Esophagus squamous epithelium (tissue), 5 donors: Measurements from ENCODE around the gene EML2. TPM values are rescaled to one million over a fixed set of nuclear protein-coding genes. Genes with fewer than 3 reads are reported as not detected.

Experiments used
- DNase-seq: peaks from one replicate; lab custom pipeline; 2025; lab: John Stamatoyannopoulos, UW
- H3K27ac ChIP-seq, 4 donors: fragments of 200-600 bp; sonication (generic); one replicate each; pipeline ENCODE4 v1.5.1; 2016 to 2019; ENCODE audit warnings: mild to moderate bottlenecking in 1 of 4
- H3K27me3 ChIP-seq, 4 donors: fragments of 200-600 bp; sonication (generic); 1 replicate in 3 of 4; 2 replicates in 1 of 4; pipeline versions ENCODE4 v1.5.1 to v1.6.0; 2017 to 2021; ENCODE audit warnings: antibody characterized with exemption in 1 of 4
- H3K36me3 ChIP-seq, 3 donors: fragments of 200-600 bp; sonication (generic); one replicate each; pipeline ENCODE4 v1.5.1; 2016 to 2019
- H3K4me1 ChIP-seq, 3 donors: fragments of 200-600 bp; sonication (generic); one replicate each; pipeline ENCODE4 v1.5.1; 2017 to 2019
- H3K4me3 ChIP-seq, 4 donors: fragments of 200-600 bp; sonication (generic); 1 replicate in 3 of 4; 2 replicates in 1 of 4; pipeline ENCODE4 v1.5.1; 2016 to 2019; ENCODE audit warnings: mild to moderate bottlenecking in 2 of 4, moderate library complexity in 1 of 4
- H3K9me3 ChIP-seq, 3 donors: fragments of 200-600 bp; sonication (generic); one replicate each; pipeline ENCODE4 v1.5.1; 2016 to 2019
- POLR2A ChIP-seq, 4 donors: fragments of 450-650 bp; IDR thresholded peaks; one replicate each; pipeline ENCODE4 v1.6.1; 2017; ENCODE audit warnings: antibody characterized with exemption in 4 of 4, mild to moderate bottlenecking in 4 of 4, moderate library complexity in 3 of 4
- WGBS, 2 donors: methylation state at CpG; one replicate each; pipeline ENCODE4 v1.1.5; 2018; 5-methylcytosine and 5-hydroxymethylcytosine counted together
- intact Hi-C: fragments of 100-400 bp; cut with DNase I; formaldehyde crosslinking; loops from one replicate; pipeline ENCODE4 v1.15.0; 2022
- total RNA-seq, 4 donors: library from RNA; depleted of rRNA; stranded (reverse); fragments of >200 nt; gene quantifications; one replicate each; pipeline ENCODE4 v1.1.0, GENCODE V29; 2016
- TF ChIP-seq, protein P1 (sequence below), 6 experiments: fragments of 450-650 bp in 4 of 6; fragments of 200-600 bp in 2 of 6; sonication (generic) in 2 of 6; IDR thresholded peaks; one replicate each; pipeline ENCODE4 v1.5.1; 2016 to 2019; ENCODE audit warnings: antibody characterized with exemption in 6 of 6, mild to moderate bottlenecking in 4 of 6, moderate library complexity in 4 of 6
- donor health status: DM: yes; HTN: yes; CAD: no.

EML2 gene
- total RNA-seq, 4 donors from 2014 or later: 38.6 to 617 (median 58.3) TPM

DNA sequence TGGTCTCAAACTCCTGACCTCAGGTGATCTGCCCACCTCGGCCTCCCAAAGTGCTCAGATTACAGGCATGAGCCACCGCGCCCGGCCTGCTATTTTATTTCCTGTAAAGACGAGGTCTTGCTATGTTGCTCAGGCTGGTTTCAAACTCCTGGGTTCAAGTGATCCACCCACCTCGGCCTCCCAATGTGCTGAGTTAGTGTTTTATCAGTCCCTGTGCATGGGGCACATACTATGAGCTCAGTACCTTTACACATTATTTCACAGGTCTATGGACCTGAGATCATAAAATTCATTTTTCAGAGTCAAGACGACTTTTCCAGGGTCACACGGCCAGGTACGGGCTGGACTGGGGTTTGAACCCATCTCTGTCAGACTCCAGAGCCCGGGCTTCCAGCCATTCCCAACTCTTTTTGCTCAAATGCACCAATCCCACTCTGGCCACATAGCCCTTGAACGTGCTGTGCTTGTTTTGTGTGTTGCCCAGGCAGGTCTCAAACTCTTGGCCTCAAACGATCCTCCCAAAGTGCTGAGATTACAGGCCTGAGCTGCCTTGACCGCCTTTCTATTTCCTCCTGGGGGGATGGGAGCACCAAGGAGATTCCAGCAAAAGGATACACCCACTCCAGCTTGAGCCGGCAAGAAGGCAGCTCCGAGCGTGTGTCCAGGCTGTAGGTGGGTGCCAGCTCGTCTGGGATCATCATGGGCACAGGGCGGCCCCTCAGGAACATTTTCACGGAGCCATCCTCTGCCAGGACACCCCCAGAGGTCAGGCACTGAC lies 1.1 kb downstream of the EML2 start:
- peaks cover 23 to 67% (median 35%) of the 10 kb centered on the region in 3 donors for H3K4me1 ChIP-seq
- 54 to 59% methylated on average over 12 to 19 of the region's 19 CpGs for WGBS, 2 donors
- H3K4me3 ChIP-seq: peak overlapping the region; percentile 61 to 78 (median 74)
- intact Hi-C loops: no loop called here
- H3K9me3 ChIP-seq: no peaks in the 10 kb centered on the region
- H3K27ac ChIP-seq: peak overlapping the region; percentile 62 to 91 (median 88)
- TF ChIP-seq, protein P1, sequence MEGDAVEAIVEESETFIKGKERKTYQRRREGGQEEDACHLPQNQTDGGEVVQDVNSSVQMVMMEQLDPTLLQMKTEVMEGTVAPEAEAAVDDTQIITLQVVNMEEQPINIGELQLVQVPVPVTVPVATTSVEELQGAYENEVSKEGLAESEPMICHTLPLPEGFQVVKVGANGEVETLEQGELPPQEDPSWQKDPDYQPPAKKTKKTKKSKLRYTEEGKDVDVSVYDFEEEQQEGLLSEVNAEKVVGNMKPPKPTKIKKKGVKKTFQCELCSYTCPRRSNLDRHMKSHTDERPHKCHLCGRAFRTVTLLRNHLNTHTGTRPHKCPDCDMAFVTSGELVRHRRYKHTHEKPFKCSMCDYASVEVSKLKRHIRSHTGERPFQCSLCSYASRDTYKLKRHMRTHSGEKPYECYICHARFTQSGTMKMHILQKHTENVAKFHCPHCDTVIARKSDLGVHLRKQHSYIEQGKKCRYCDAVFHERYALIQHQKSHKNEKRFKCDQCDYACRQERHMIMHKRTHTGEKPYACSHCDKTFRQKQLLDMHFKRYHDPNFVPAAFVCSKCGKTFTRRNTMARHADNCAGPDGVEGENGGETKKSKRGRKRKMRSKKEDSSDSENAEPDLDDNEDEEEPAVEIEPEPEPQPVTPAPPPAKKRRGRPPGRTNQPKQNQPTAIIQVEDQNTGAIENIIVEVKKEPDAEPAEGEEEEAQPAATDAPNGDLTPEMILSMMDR (IDR thresholded peaks at IDR 0.05): no peak
- TF ChIP-seq POLR2A (IDR thresholded peaks at IDR 0.05): peak in 1 of 4 donors; percentile 39
- no peak for DNase-seq
- no peaks in the 10 kb centered on the region for H3K36me3 ChIP-seq
- H3K27me3 ChIP-seq: no peaks in the 10 kb centered on the region

DNA sequence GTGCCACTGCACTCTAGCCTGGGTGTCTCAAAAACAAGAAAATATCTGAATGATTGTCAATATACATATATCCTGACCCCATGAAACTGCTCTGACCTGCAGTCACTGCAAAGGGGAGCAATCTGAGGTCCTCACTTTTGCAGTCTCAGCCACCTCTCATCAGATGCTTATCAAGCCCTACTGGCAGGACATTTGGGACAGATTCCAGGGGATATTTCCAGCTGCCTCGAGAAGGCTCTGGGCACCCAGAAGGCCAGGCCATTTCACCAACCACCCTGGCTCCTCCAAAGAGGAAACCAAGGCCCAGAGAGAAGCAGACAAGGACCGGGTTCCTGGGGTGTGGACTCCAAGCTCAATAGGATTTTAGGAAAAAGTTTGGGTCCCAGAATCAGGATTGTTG lies 2.3 kb downstream of the EML2 start:
- Histone ChIP-seq H3K36me3 (no peaks in the 10 kb centered on the region), H3K4me1 (peaks cover 22 to 67% (median 25%) of the 10 kb centered on the region in 3 donors), H3K9me3 (no peaks in the 10 kb centered on the region), H3K27me3 (no peaks in the 10 kb centered on the region), H3K27ac (no peak overlapping the region), H3K4me3 (no peak overlapping the region)
- intact Hi-C loops: no loop called here
- 69 to 100% methylated on average over 1 to 2 of the region's 2 CpGs for WGBS, 2 donors
- DNase-seq: no peak
- no peak for TF ChIP-seq POLR2A (IDR thresholded peaks at IDR 0.05)
- TF ChIP-seq, protein P1 (IDR thresholded peaks at IDR 0.05): no peak

DNA sequence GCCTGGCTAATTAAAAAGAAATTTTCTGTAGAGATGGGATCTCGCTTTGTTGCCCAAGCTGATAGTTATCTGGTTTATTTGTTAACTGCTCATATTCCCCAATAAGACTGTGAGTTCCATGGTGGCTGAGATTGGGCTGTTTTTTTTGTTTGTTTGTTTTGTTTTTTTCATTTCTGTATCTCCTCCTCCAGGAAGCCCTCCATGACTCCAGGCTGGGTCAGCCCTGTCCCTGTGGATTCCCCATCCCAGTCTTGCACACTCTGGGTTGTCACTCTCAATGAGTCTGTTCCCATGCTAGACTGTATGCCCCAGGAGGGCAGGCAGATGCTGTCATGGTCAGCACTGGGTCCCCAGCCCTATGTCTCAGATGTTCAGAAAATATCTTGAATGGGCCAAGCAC lies 2.9 kb downstream of the EML2 start:
- Histone ChIP-seq H3K27ac (no peak overlapping the region), H3K4me1 (peaks cover 19 to 67% (median 19%) of the 10 kb centered on the region in 3 donors), H3K27me3 (no peaks in the 10 kb centered on the region), H3K36me3 (no peaks in the 10 kb centered on the region), H3K9me3 (no peaks in the 10 kb centered on the region), H3K4me3 (no peak overlapping the region)
- TF ChIP-seq, protein P1 (IDR thresholded peaks at IDR 0.05): no peak
- TF ChIP-seq POLR2A (IDR thresholded peaks at IDR 0.05): no peak
- 80 to 92% methylated on average over 1 of the region's 1 CpG for WGBS, 2 donors
- DNase-seq: no peak
- intact Hi-C loops: no loop called here

DNA sequence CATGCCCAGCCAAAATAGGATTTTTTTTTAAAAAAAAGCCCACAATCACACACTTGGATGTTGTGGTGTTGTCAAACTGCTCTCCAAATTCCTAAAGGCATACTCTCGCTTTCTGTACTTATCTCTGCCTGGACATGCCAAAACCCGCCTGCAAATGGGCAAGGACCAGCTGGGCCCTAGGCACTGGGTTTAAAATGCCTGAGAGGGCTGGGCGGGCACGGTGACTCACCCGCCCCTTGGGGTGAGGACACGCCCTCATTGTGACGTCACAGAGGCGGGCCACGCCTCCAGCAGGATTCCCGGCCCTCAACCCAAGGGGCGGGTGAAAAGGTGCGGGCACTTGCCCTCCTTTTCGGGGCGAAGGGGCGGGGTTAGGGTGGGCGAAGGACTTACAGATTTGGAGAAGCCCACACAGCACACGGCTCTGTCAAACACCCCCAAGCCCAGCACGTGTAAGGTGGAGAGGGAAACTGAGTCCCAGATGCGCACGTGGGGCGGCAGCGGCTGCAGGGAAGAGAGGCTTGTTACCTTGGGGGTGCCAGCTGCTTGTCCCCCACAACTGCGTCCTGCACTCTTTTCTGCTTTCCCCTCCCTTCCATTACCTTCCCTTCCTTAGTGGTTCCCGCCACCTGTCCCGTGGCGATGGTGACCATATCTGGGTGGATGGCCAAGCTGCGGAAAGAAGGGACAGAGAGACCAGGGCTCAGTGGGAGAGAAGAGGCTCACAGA lies 6.6 kb downstream of the EML2 start:
- no peak overlapping the region for H3K4me3 ChIP-seq
- no peaks in the 10 kb centered on the region for H3K9me3 ChIP-seq
- TF ChIP-seq POLR2A (IDR thresholded peaks at IDR 0.05): no peak
- TF ChIP-seq, protein P1 (IDR thresholded peaks at IDR 0.05): no peak
- intact Hi-C loops: no loop called here
- no peak for DNase-seq
- H3K4me1 ChIP-seq: peaks cover under 1 to 48% (median 15%) of the 10 kb centered on the region in 3 donors
- H3K27me3 ChIP-seq: no peaks in the 10 kb centered on the region
- 50 to 58% methylated on average over 13 to 17 of the region's 27 CpGs for WGBS, 2 donors
- peaks cover 0 to 25% (median 9%) of the 10 kb centered on the region in 3 donors for H3K36me3 ChIP-seq
- peak overlapping the region; percentile 78 to 90 (median 81) for H3K27ac ChIP-seq

DNA sequence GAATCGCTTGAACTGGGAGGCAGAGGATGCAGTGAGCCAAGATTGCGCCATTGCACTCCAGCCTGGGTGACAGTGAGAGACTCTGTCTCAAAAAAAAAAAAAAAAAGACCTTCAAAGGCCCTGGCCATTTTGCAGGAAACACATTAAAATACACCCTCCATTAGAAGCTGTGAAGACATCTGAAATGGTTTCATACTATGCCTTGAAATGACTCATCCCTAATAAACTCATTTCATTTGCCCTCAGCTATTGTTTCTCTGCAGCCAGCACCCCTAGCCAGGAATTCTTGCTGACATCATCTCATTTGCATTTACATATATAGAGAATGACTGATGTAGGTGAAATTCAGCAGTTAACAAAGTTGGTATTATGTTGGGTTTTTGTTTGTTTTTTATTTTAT lies 8.7 kb downstream of the EML2 start:
- H3K4me1 ChIP-seq: peaks cover 0 to 36% (median 15%) of the 10 kb centered on the region in 3 donors
- DNase-seq: no peak
- no peak for TF ChIP-seq POLR2A (IDR thresholded peaks at IDR 0.05)
- TF ChIP-seq, protein P1 (IDR thresholded peaks at IDR 0.05): no peak

More for the DNA sequence above, 8.7 kb downstream of the EML2 start:
- WGBS, 2 donors: 39 to 60% methylated on average over 2 of the region's 2 CpGs
- no peaks in the 10 kb centered on the region for H3K9me3 ChIP-seq
- H3K4me3 ChIP-seq: no peak overlapping the region
- intact Hi-C loops: no loop called here
- H3K36me3 ChIP-seq: peaks cover 0 to 47% (median 19%) of the 10 kb centered on the region in 3 donors
- H3K27ac ChIP-seq: peak overlapping the region in 3 of 4 donors; percentile 78 to 90 (median 81)
- no peaks in the 10 kb centered on the region for H3K27me3 ChIP-seq
